Natural killer cell treated with Interleukin-12 subunit alpha and Interleukin-12 subunit beta and Interleukin-15 and Interleukin-18, amount 100 ng/mL, for 72 hours (primary cell): Measurements from ENCODE around the gene ALDH3A2. TPM values are rescaled to one million over a fixed set of nuclear protein-coding genes. Genes with fewer than 3 reads are reported as not detected.
A peak's percentile ranks its signal among the peaks of the same experiment; 100 is the strongest.

Experiments
- ATAC-seq, 2 donors: fragments of 150-1000 bp; cut with Tn5 transposase in 1 of 2; sonication (Bioruptor Pico), chemical (Tn5 transposase) in 1 of 2; 2 replicates each; pipeline ENCODE4 v1.10.0; 2021
- DNase-seq: peaks from one replicate; pipeline ENCODE4 v3.0.0; 2022; ENCODE audit warnings: low spot score
- H3K27ac Mint-ChIP-seq, 2 donors: 1 replicate in 1 of 2; 2 replicates in 1 of 2; pipeline ENCODE4 v1.8.0; 2022; ENCODE audit warnings: mixed read lengths in 2 of 2, mild to moderate bottlenecking in 1 of 2, moderate library complexity in 1 of 2
- H3K27me3 Mint-ChIP-seq, 2 donors: 1 replicate in 1 of 2; 2 replicates in 1 of 2; pipeline ENCODE4 v1.8.0; 2022; ENCODE audit warnings: mixed read lengths in 2 of 2
- H3K36me3 Mint-ChIP-seq: one replicate; pipeline ENCODE4 v1.8.0; 2022; ENCODE audit warnings: mixed read lengths
- H3K4me1 Mint-ChIP-seq, 2 donors: 1 replicate in 1 of 2; 2 replicates in 1 of 2; pipeline ENCODE4 v1.8.0; 2022; ENCODE audit warnings: low read depth in 2 of 2, mixed read lengths in 2 of 2, mild to moderate bottlenecking in 1 of 2
- H3K4me3 Mint-ChIP-seq: one replicate; pipeline ENCODE4 v1.8.0; 2022; ENCODE audit warnings: mixed read lengths
- H3K9me3 Mint-ChIP-seq: 2 replicates; pipeline ENCODE4 v1.8.0; 2022; ENCODE audit warnings: mixed read lengths
- total RNA-seq, 2 donors: library from RNA; stranded (reverse); gene quantifications; one replicate each; pipeline ENCODE4 v1.2.3, GENCODE V29; 2022

Gene ALDH3A2
- total RNA-seq, 2 donors from 2014 or later: 22.3 to 31.6 TPM

GRCh38 chr17:19642373-19642893 lies 6.1 kb upstream of the ALDH3A2 start:
- Mint-ChIP-seq H3K4me3 (no peak overlapping the region), H3K4me1 (peaks cover 20 to 24% of the 10 kb centered on the region in 2 donors), H3K27me3 (peaks cover 22% of the 10 kb centered on the region in 2 donors), H3K9me3 (no peaks in the 10 kb centered on the region), H3K36me3 (no peaks in the 10 kb centered on the region), H3K27ac (no peak overlapping the region)
- no peak for DNase-seq
- ATAC-seq: no peak

- H3K36me3 Mint-ChIP-seq: no peaks in the 10 kb centered on the region
- no peak overlapping the region for H3K27ac Mint-ChIP-seq
- H3K9me3 Mint-ChIP-seq: no peaks in the 10 kb centered on the region
- peaks cover 13 to 18% of the 10 kb centered on the region in 2 donors for H3K27me3 Mint-ChIP-seq
- no peak for DNase-seq
- no peak overlapping the region for H3K4me3 Mint-ChIP-seq
- peaks cover 33 to 38% of the 10 kb centered on the region in 2 donors for H3K4me1 Mint-ChIP-seq
- no peak for ATAC-seq
Observed at GRCh38 chr17:19644493-19645210, 3.9 kb upstream of the ALDH3A2 start.

GRCh38 chr17:19645734-19646201 lies 2.8 kb upstream of the ALDH3A2 start:
- Mint-ChIP-seq H3K9me3 (no peaks in the 10 kb centered on the region), H3K27ac (no peak overlapping the region), H3K4me1 (peaks cover 35 to 41% of the 10 kb centered on the region in 2 donors), H3K27me3 (peaks cover 11 to 13% of the 10 kb centered on the region in 2 donors), H3K36me3 (no peaks in the 10 kb centered on the region), H3K4me3 (no peak overlapping the region)
- ATAC-seq: no peak
- DNase-seq: peak; percentile 71

- peak overlapping the region; percentile 86 to 92 for H3K27ac Mint-ChIP-seq
- peaks cover 37 to 43% of the 10 kb centered on the region in 2 donors for H3K4me1 Mint-ChIP-seq
- ATAC-seq (no peak), DNase-seq (no peak)
- H3K36me3 Mint-ChIP-seq: no peaks in the 10 kb centered on the region
- peaks cover 7 to 11% of the 10 kb centered on the region in 2 donors for H3K27me3 Mint-ChIP-seq
- peak overlapping the region; percentile 94 for H3K4me3 Mint-ChIP-seq
- H3K9me3 Mint-ChIP-seq: no peaks in the 10 kb centered on the region
Observed at GRCh38 chr17:19646788-19647696, 1.5 kb upstream of the ALDH3A2 start.

GRCh38 chr17:19647697-19648474 lies 665 bp upstream of the ALDH3A2 start:
- H3K27ac Mint-ChIP-seq: peak overlapping the region; percentile 86 to 92
- DNase-seq (peak; percentile 64), ATAC-seq (peak; percentile 41 to 56)
- H3K4me3 Mint-ChIP-seq: peak overlapping the region; percentile 94
- H3K9me3 Mint-ChIP-seq: no peaks in the 10 kb centered on the region
- H3K36me3 Mint-ChIP-seq: no peaks in the 10 kb centered on the region
- H3K4me1 Mint-ChIP-seq: peaks cover 33 to 37% of the 10 kb centered on the region in 2 donors
- H3K27me3 Mint-ChIP-seq: peaks cover 0 to 4% of the 10 kb centered on the region in 2 donors

GRCh38 chr17:19649274-19649541 lies 657 bp downstream of the ALDH3A2 start:
- Mint-ChIP-seq H3K27me3 (peaks cover 0 to 4% of the 10 kb centered on the region in 2 donors), H3K9me3 (no peaks in the 10 kb centered on the region), H3K4me1 (peaks cover 33 to 37% of the 10 kb centered on the region in 2 donors), H3K4me3 (peak overlapping the region; percentile 94), H3K36me3 (no peaks in the 10 kb centered on the region), H3K27ac (peak overlapping the region; percentile 86 to 92)
- ATAC-seq: no peak
- DNase-seq: no peak

- ATAC-seq (no peak), DNase-seq (no peak)
- Mint-ChIP-seq H3K27me3 (no peaks in the 10 kb centered on the region), H3K27ac (no peak overlapping the region), H3K4me1 (peaks cover 32 to 36% of the 10 kb centered on the region in 2 donors), H3K4me3 (peak overlapping the region; percentile 33), H3K9me3 (no peaks in the 10 kb centered on the region), H3K36me3 (no peaks in the 10 kb centered on the region)
Observed at GRCh38 chr17:19650826-19651225, 2.3 kb downstream of the ALDH3A2 start.

- DNase-seq: no peak
- no peak overlapping the region for H3K27ac Mint-ChIP-seq
- no peak for ATAC-seq
- no peaks in the 10 kb centered on the region for H3K36me3 Mint-ChIP-seq
- H3K9me3 Mint-ChIP-seq: no peaks in the 10 kb centered on the region
- no peaks in the 10 kb centered on the region for H3K27me3 Mint-ChIP-seq
- no peak overlapping the region for H3K4me3 Mint-ChIP-seq
- H3K4me1 Mint-ChIP-seq: peaks cover 27 to 28% of the 10 kb centered on the region in 2 donors
Observed at GRCh38 chr17:19651451-19652238, 3.1 kb downstream of the ALDH3A2 start.

GRCh38 chr17:19652595-19652994 lies 4.0 kb downstream of the ALDH3A2 start:
- no peak overlapping the region for H3K4me3 Mint-ChIP-seq
- no peak for ATAC-seq
- no peak overlapping the region for H3K27ac Mint-ChIP-seq
- H3K27me3 Mint-ChIP-seq: no peaks in the 10 kb centered on the region
- no peaks in the 10 kb centered on the region for H3K36me3 Mint-ChIP-seq
- peaks cover 17 to 18% of the 10 kb centered on the region in 2 donors for H3K4me1 Mint-ChIP-seq
- DNase-seq: no peak
- H3K9me3 Mint-ChIP-seq: no peaks in the 10 kb centered on the region

- ATAC-seq: no peak
- Mint-ChIP-seq H3K36me3 (no peaks in the 10 kb centered on the region), H3K27me3 (no peaks in the 10 kb centered on the region)
Observed at GRCh38 chr17:19654342-19654886, 5.9 kb downstream of the ALDH3A2 start.

GRCh38 chr17:19654896-19655295 lies 6.3 kb downstream of the ALDH3A2 start:
- ATAC-seq (no peak), DNase-seq (no peak)
- Mint-ChIP-seq H3K9me3 (no peaks in the 10 kb centered on the region), H3K27ac (no peak overlapping the region), H3K4me3 (no peak overlapping the region), H3K4me1 (peaks cover 4 to 5% of the 10 kb centered on the region in 2 donors), H3K27me3 (no peaks in the 10 kb centered on the region), H3K36me3 (no peaks in the 10 kb centered on the region)

More at GRCh38 chr17:19654342-19654886, 5.9 kb downstream of the ALDH3A2 start:
- DNase-seq: no peak
- Mint-ChIP-seq H3K27ac (no peak overlapping the region), H3K4me3 (no peak overlapping the region), H3K9me3 (no peaks in the 10 kb centered on the region), H3K4me1 (peaks cover 8% of the 10 kb centered on the region in 2 donors)

GRCh38 chr17:19656336-19656735 lies 7.8 kb downstream of the ALDH3A2 start:
- ATAC-seq (no peak), DNase-seq (no peak)
- no peaks in the 10 kb centered on the region for H3K36me3 Mint-ChIP-seq
- H3K4me1 Mint-ChIP-seq: peaks cover 0 to 4% of the 10 kb centered on the region in 2 donors
- H3K27me3 Mint-ChIP-seq: no peaks in the 10 kb centered on the region
- H3K4me3 Mint-ChIP-seq: no peak overlapping the region
- no peaks in the 10 kb centered on the region for H3K9me3 Mint-ChIP-seq
- no peak overlapping the region for H3K27ac Mint-ChIP-seq
